ENCODE results near the gene CATSPER1.

CATSPER1 gene

GRCh38 chr11:66072518-66072917 is 46.2 kb upstream of the CATSPER1 start:
- no peak for TF ChIP-seq EZH2 (IDR thresholded peaks at IDR 0.05; ENCODE audit: borderline replicate concordance, low read depth, low read length, severe bottlenecking)
- no peak for TF ChIP-seq CTCF (IDR thresholded peaks at IDR 0.05; ENCODE audit: borderline replicate concordance, extremely low read depth, low read length, poor library complexity, severe bottlenecking)
- no peak for ATAC-seq (ENCODE audit: insufficient read depth, low read depth)
- no peak for DNase-seq
- Histone ChIP-seq H3K36me3 (ENCODE audit: insufficient read depth, low read length) (peaks cover 35% of the 10 kb centered on the region), H3K27ac (ENCODE audit: low read length) (no peak overlapping the region), H3K27me3 (ENCODE audit: insufficient read depth, low read length, poor library complexity) (no peaks in the 10 kb centered on the region), H3K79me2 (ENCODE audit: insufficient read depth, low read length) (peaks cover 27% of the 10 kb centered on the region), H3K9me3 (ENCODE audit: insufficient read depth, low read length, severe bottlenecking) (no peaks in the 10 kb centered on the region), H3K4me3 (ENCODE audit: low read depth in 1 of 2, low read length in 2 of 2) (no peak overlapping the region), H3K4me2 (ENCODE audit: insufficient read depth, low read length) (peak overlapping the region; percentile 89; the same call in 1 of the 2 replicates), H4K20me1 (ENCODE audit: insufficient read depth, low read length) (peaks cover 10% of the 10 kb centered on the region; the same call in 1 of the 2 replicates), H3K9ac (ENCODE audit: low read depth, low read length) (no peak overlapping the region), H3K4me1 (ENCODE audit: insufficient read depth, low read length) (peaks cover 27% of the 10 kb centered on the region), H2AFZ (ENCODE audit: low read depth, low read length) (no peak overlapping the region)

GRCh38 chr11:66072081-66072480 is 45.8 kb upstream of the CATSPER1 start:
- H3K4me2 ChIP-seq (ENCODE audit: insufficient read depth, low read length) = peak overlapping the region; percentile 89
- peaks cover 10% of the 10 kb centered on the region; the same call in 1 of the 2 replicates for H4K20me1 ChIP-seq (ENCODE audit: insufficient read depth, low read length)
- no peak for TF ChIP-seq EZH2 (IDR thresholded peaks at IDR 0.05; ENCODE audit: borderline replicate concordance, low read depth, low read length, severe bottlenecking)
- TF ChIP-seq CTCF (IDR thresholded peaks at IDR 0.05; ENCODE audit: borderline replicate concordance, extremely low read depth, low read length, poor library complexity, severe bottlenecking) = no peak
- no peaks in the 10 kb centered on the region for H3K27me3 ChIP-seq (ENCODE audit: insufficient read depth, low read length, poor library complexity)
- ATAC-seq (ENCODE audit: insufficient read depth, low read depth) = no peak
- peak overlapping the region; percentile 84; the same call in 1 of the 2 replicates for H3K9ac ChIP-seq (ENCODE audit: low read depth, low read length)
- H3K4me1 ChIP-seq (ENCODE audit: insufficient read depth, low read length) = peaks cover 27% of the 10 kb centered on the region
- peaks cover 39% of the 10 kb centered on the region for H3K36me3 ChIP-seq (ENCODE audit: insufficient read depth, low read length)
- no peak overlapping the region; a peak in 1 of 4 replicates for H3K4me3 ChIP-seq (ENCODE audit: low read depth in 1 of 2, low read length in 2 of 2)
- no peaks in the 10 kb centered on the region for H3K9me3 ChIP-seq (ENCODE audit: insufficient read depth, low read length, severe bottlenecking)
- H2AFZ ChIP-seq (ENCODE audit: low read depth, low read length) = no peak overlapping the region
- H3K27ac ChIP-seq (ENCODE audit: low read length) = no peak overlapping the region
- H3K79me2 ChIP-seq (ENCODE audit: insufficient read depth, low read length) = peaks cover 27% of the 10 kb centered on the region
- no peak for DNase-seq

- Histone ChIP-seq H3K9ac (ENCODE audit: low read depth, low read length) (peak overlapping the region; percentile 84), H4K20me1 (ENCODE audit: insufficient read depth, low read length) (peaks cover 15% of the 10 kb centered on the region; the same call in 1 of the 2 replicates), H3K4me3 (ENCODE audit: low read depth in 1 of 2, low read length in 2 of 2) (peak overlapping the region; percentile 77 to 90; a peak in 3 of 4 replicates), H3K9me3 (ENCODE audit: insufficient read depth, low read length, severe bottlenecking) (no peaks in the 10 kb centered on the region), H3K27ac (ENCODE audit: low read length) (peak overlapping the region; percentile 29; the same call in 1 of the 2 replicates), H3K4me1 (ENCODE audit: insufficient read depth, low read length) (peaks cover 27% of the 10 kb centered on the region), H3K27me3 (ENCODE audit: insufficient read depth, low read length, poor library complexity) (no peaks in the 10 kb centered on the region), H2AFZ (ENCODE audit: low read depth, low read length) (0 out of 2 replicates have a peak overlapping the region, but pooled peaks have one; percentile 82), H3K36me3 (ENCODE audit: insufficient read depth, low read length) (peaks cover 46% of the 10 kb centered on the region), H3K4me2 (ENCODE audit: insufficient read depth, low read length) (peak overlapping the region; percentile 89), H3K79me2 (ENCODE audit: insufficient read depth, low read length) (peaks cover 27% of the 10 kb centered on the region)
- TF ChIP-seq CTCF (IDR thresholded peaks at IDR 0.05; ENCODE audit: borderline replicate concordance, extremely low read depth, low read length, poor library complexity, severe bottlenecking) = no peak
- no peak for TF ChIP-seq EZH2 (IDR thresholded peaks at IDR 0.05; ENCODE audit: borderline replicate concordance, low read depth, low read length, severe bottlenecking)
- ATAC-seq (ENCODE audit: insufficient read depth, low read depth) = no peak
- DNase-seq = no peak
These were observed 45.1 kb upstream of the CATSPER1 start for GRCh38 chr11:66071381-66071801.

All from DND-41 (cell line).